ENCODE data around the gene CDC42SE2.
"Not testable (repeated sequence)": the region's sequence is repeated elsewhere in the genome, so short reads cannot be mapped to it uniquely, and the experiment has no call there.

The CDC42SE2 gene

GRCh38 chr5:131250751-131251475 lies 12.9 kb upstream of the CDC42SE2 start:
- no peak for DNase-seq
- ATAC-seq: no peak

GRCh38 chr5:131252824-131253171 lies 11.1 kb upstream of the CDC42SE2 start:
- DNase-seq (peak; percentile 78), ATAC-seq (peak; percentile 76)

- not testable (repeated sequence) for ATAC-seq, DNase-seq
Measured at GRCh38 chr5:131254025-131254424, 9.8 kb upstream of the CDC42SE2 start.

DNA sequence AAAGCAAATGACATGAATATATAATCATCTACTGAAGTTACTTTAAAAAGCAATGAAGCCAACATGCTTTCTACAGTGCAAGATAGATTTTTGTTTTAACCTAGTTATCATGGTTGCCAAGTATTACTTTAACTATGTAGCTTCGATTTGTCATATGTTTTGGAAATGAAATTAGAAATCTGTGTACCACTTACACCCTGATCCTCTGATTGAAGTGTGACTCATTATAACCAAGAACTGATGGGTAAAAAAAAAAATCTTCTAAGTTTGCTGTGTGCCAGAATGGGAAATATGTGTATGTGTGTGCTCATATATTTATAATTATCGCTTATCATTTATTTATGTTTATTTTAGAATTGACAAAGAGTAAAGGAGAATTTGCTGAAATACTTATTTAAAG lies 9.1 kb upstream of the CDC42SE2 start:
- ATAC-seq: peak; percentile 28
- no peak for DNase-seq

DNA sequence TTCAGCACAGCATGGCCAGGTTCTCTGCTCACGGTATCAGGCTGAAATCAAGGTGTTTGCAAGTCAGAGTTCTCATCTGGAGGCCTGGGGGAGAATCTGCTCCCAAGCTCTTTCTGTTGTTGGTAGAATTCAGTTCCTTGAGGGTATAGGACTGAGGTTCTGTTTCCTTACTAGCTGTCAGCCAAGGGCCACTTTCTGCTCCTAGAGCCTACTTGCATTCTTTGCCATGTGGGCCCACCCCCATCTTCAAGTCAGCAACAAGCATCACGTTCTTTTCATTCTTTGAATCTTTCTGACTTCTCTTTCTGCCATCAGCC lies 7.4 kb upstream of the CDC42SE2 start:
- no peak for ATAC-seq
- DNase-seq: no peak

- ATAC-seq (no peak), DNase-seq (no peak)
Measured at GRCh38 chr5:131258733-131259132, 5.1 kb upstream of the CDC42SE2 start.

- no peak for DNase-seq
- no peak for ATAC-seq
Measured at GRCh38 chr5:131259326-131259725, 4.5 kb upstream of the CDC42SE2 start.

DNA sequence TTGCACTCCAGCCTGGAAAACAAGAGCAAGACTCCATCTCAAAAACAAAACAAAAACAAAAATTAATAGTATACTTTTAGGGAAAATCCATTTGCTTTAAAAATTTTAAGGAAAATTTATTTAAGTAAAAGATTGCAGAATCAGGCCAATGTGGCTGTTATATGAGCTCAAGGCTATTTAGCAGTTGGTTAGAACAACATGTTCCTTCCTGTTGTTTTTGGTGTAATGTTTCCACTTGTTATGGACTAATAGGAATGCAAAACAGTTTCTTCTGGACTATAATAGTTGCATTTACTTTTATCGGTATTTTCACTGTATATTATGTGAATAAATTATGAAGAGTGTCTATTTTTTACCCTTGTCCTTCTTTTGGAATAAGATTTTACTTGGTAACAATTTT lies 3.0 kb upstream of the CDC42SE2 start:
- ATAC-seq: no peak
- no peak for DNase-seq

GRCh38 chr5:131261483-131261882 lies 2.4 kb upstream of the CDC42SE2 start:
- ATAC-seq (no peak), DNase-seq (no peak)

DNA sequence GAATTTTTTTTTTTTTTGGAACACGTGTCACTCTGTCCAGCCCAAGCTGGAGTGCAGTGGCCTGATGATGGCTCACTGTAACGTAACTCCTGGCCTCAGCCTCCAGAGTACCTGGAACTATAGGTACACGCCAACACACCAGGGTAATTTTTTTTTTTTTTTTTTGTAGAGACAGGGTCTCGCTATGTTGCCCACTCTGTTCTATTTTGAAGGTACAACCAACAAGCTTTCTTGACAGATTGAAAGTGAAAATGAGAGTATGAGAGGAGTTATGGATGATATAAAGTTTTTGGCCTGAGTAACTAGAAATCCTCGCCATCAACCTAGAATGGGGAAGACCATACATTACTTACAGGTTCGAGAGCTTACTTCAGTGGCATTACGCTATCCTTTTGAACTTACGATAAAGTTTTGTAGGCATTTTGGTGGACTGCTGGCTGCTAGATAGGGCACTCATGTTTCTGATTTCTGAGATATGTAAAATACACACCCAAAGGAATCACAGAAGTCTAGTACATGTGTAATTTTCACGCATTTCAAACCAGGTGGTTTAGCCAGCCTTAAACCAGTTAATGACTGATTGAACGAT lies 806 bp upstream of the CDC42SE2 start:
- DNase-seq: no peak
- ATAC-seq: peak; percentile 3

- ATAC-seq (peak; percentile 14), DNase-seq (peak; percentile 54)
Measured at GRCh38 chr5:131264451-131265099, 722 bp downstream of the CDC42SE2 start.

DNA sequence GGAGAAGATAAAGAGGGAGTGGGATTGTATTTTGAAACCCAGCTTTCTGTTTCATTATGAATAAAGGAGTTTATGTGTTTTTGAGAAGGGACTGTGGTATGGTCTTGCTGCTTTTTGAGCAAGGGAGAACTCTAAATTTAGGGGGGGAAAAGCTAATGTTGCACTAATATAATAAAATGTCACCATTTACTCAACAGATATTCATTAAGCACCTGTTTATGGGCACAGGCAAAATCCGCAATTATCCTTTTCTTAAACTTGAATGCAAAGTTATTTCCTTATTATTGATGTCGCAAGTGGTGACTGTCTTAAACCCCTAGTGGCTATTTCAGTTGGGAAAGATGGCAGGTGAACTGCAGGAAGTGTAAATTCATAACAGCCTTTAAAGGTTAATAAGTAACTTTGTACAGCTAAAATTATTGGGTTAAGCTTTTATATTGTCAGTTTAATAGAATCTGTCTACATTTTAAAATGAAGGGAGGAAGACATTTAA lies 1.5 kb downstream of the CDC42SE2 start:
- no peak for ATAC-seq

DNA sequence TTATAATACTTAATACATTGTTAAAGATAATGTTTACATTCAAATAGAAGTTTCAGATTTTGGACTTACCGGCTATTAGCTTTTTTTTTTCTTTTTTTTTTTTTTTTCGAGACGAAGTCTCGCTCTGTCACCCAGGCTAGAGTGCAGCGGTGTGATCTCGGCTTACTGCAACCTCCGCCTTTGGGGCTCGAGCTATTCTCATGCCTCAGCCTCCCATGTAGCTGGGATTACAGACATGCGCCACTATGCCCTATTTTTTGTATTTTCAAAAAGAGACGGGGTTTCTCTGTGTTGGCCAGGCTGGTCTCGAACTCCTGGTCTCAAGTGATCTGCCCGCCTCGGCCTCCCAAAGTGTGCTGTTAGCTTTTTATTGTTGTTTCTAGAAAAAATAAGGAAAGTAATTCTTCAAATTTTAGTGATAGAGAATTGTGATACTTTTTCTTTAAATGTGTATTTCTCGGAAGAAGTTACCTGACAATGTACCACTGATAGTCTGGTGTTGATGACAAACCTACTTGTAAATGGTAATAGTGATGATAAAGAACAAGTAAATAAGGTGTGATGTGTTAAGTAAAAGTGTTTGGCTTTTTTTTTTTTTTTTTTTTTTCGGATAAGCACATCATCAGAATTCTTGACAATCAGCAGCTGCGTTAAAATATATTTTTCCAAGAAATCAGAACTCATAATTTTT lies 2.7 kb downstream of the CDC42SE2 start:
- ATAC-seq (no peak), DNase-seq (peak; percentile 47)

More for the DNA sequence above, 1.5 kb downstream of the CDC42SE2 start:
- DNase-seq: no peak

- ATAC-seq: no peak
- no peak for DNase-seq
Measured at GRCh38 chr5:131268758-131269370, 5.0 kb downstream of the CDC42SE2 start.

- DNase-seq (no peak), ATAC-seq (no peak)
Measured at GRCh38 chr5:131270809-131271208, 7.0 kb downstream of the CDC42SE2 start.

DNA sequence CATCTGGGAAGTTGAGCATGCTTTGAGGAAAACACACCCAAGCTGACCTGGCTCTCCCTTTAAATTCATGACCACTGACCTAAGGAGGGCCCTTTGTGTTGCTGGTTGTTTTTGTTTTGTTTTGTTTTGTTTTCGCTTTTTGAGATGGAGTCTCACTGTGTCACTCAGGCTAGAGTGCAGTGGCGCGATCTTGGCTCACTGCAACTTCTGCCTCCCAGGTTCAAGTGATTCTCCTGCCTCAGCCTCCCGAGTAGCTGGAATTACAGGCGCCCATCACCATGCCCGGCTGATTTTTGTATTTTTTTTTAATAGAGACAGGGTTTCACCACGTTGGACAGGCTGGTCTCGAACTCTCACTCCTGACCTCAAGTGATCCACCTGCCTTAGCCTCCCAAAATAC lies 8.0 kb downstream of the CDC42SE2 start:
- not testable (repeated sequence) for DNase-seq, ATAC-seq

- peak; percentile 58 for ATAC-seq
- DNase-seq: no peak
Measured at GRCh38 chr5:131272307-131272706, 8.5 kb downstream of the CDC42SE2 start.

GRCh38 chr5:131272724-131273123 lies 8.9 kb downstream of the CDC42SE2 start:
- ATAC-seq (peak; percentile 50), DNase-seq (no peak)

GRCh38 chr5:131274326-131275063 lies 10.6 kb downstream of the CDC42SE2 start:
- DNase-seq (no peak), ATAC-seq (peak; percentile 47)

GRCh38 chr5:131276072-131276471 lies 12.2 kb downstream of the CDC42SE2 start:
- peak; percentile 44 for DNase-seq
- no peak for ATAC-seq

GRCh38 chr5:131277447-131277846 lies 13.6 kb downstream of the CDC42SE2 start:
- no peak for ATAC-seq
- no peak for DNase-seq

All from stimulated activated naive CD8-positive, alpha-beta T cell treated with anti-CD3 and anti-CD28 coated beads, Interleukin-15, Interleukin-2, amounts not matched to agents 100 U/mL and 50 U/mL, for 24 hours (primary cell).